ENCODE data around the gene DOCK10. TPM values are rescaled to one million over a fixed set of nuclear protein-coding genes. Genes with fewer than 3 reads are reported as not detected.

Gene DOCK10
- total and polyA plus RNA-seq, 2 donors (not counting 1 experiment from before 2014, with no cell fraction given): 49.5 to 139 TPM

GRCh38 chr2:225073198-225073597 is 30.9 kb upstream of the DOCK10 start:
- no peaks in the 10 kb centered on the region for H3K4me1 Mint-ChIP-seq
- ATAC-seq (ENCODE audit: low read depth): no peak
- no peak for TF ChIP-seq CTCF (IDR thresholded peaks at IDR 0.05)
- TF ChIP-seq EZH2 (IDR thresholded peaks at IDR 0.05; ENCODE audit: borderline replicate concordance, insufficient read depth, low read depth, low read length, poor library complexity, severe bottlenecking): no peak
- no peak overlapping the region for H3K4me2 ChIP-seq (replicated peaks; ENCODE audit: low read depth, low read length, poor library complexity, severe bottlenecking)
- peaks cover 25% of the 10 kb centered on the region for H3K27me3 Mint-ChIP-seq
- no peak for DNase-seq
- H3K9ac ChIP-seq (ENCODE audit: low read length): no peak overlapping the region
- H3K36me3 ChIP-seq (replicated peaks in 1 of 2; ENCODE audit: control extremely low read depth in 1 of 2, control insufficient read depth in 1 of 2, extremely low read depth in 1 of 2, insufficient read depth in 2 of 2, low read length in 1 of 2): no peaks in the 10 kb centered on the region
- ChIA-PET CTCF (interaction anchor here (0.5 kb wide), 1 partner anchor 209 kb away, joined by 3 read pairs; no protein-coding TSS in a partner anchor), POLR2A (no interaction called here)
- peaks cover 3% of the 10 kb centered on the region for H3K9me3 Mint-ChIP-seq (ENCODE audit: insufficient read depth)
- intact Hi-C loops (cut with micrococcal nuclease): no loop called here
- no peak overlapping the region for H3K27ac Mint-ChIP-seq
- H3K4me1 ChIP-seq (ENCODE audit: control insufficient read depth in 2 of 2, insufficient read depth in 2 of 2, low read length in 2 of 2): no peaks in the 10 kb centered on the region
- no peaks in the 10 kb centered on the region for H4K20me1 ChIP-seq (ENCODE audit: control insufficient read depth, insufficient read depth, low read length, poor library complexity, severe bottlenecking)
- H3K79me2 ChIP-seq (ENCODE audit: control insufficient read depth, insufficient read depth, low read length): no peaks in the 10 kb centered on the region
- no peak overlapping the region for H3K27ac ChIP-seq (ENCODE audit: low read length in 2 of 2)
- H2AFZ ChIP-seq (ENCODE audit: insufficient read depth, low read depth, low read length, poor library complexity, severe bottlenecking): no peak overlapping the region
- no peak overlapping the region for H3K4me3 Mint-ChIP-seq
- 100% methylated on average over 3 of the region's 5 CpGs for WGBS (ENCODE audit: insufficient coverage)
- peaks cover 0 to 8% (median 0%) of the 10 kb centered on the region in 4 experiments for H3K27me3 ChIP-seq (replicated peaks in 1 of 4; ENCODE audit: control extremely low read depth in 1 of 4, control insufficient read depth in 3 of 4, insufficient read depth in 4 of 4, low read length in 3 of 4)
- no peak overlapping the region for H3K4me3 ChIP-seq (ENCODE audit: control extremely low read depth in 1 of 5, extremely low read depth in 1 of 5, insufficient read depth in 1 of 5, low read depth in 2 of 5, low read length in 4 of 5)
- H3K9me3 ChIP-seq (ENCODE audit: control extremely low read depth in 1 of 3, control insufficient read depth in 2 of 3, insufficient read depth in 1 of 3, low read length in 2 of 3): peaks cover 0 to 1% (median 0%) of the 10 kb centered on the region in 3 donors

DNA sequence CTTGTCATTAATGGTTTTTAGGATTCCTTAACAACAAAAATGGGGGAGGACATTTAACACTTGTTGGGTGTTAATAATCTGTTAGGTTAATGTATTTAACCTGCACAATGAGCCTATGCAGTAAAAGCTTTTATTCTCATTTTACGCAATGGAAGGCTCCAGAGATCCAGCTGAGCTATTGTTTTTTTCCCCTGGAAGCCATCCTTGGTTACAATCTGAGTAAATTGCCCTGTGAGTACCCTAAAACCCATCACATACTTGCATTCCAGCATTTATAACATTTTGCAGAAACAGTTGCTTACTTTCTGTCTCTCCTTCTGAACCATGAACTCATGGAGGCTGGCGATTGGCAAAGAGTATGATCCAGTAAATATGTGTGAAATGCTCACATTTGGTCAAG is 30.2 kb upstream of the DOCK10 start:
- 100% methylated on average over 1 of the region's 2 CpGs for WGBS (ENCODE audit: insufficient coverage)
- no peak overlapping the region for H3K4me3 Mint-ChIP-seq
- Histone ChIP-seq H3K27ac (ENCODE audit: low read length in 2 of 2) (no peak overlapping the region), H3K9ac (ENCODE audit: low read length) (no peak overlapping the region), H3K4me1 (ENCODE audit: control insufficient read depth in 2 of 2, insufficient read depth in 2 of 2, low read length in 2 of 2) (no peaks in the 10 kb centered on the region), H3K9me3 (ENCODE audit: control extremely low read depth in 1 of 3, control insufficient read depth in 2 of 3, insufficient read depth in 1 of 3, low read length in 2 of 3) (peaks cover 1 to 5% (median 5%) of the 10 kb centered on the region in 3 donors), H3K4me2 (replicated peaks; ENCODE audit: low read depth, low read length, poor library complexity, severe bottlenecking) (no peak overlapping the region), H3K4me3 (ENCODE audit: control extremely low read depth in 1 of 5, extremely low read depth in 1 of 5, insufficient read depth in 1 of 5, low read depth in 2 of 5, low read length in 4 of 5) (no peak overlapping the region), H4K20me1 (ENCODE audit: control insufficient read depth, insufficient read depth, low read length, poor library complexity, severe bottlenecking) (no peaks in the 10 kb centered on the region), H3K27me3 (replicated peaks in 1 of 4; ENCODE audit: control extremely low read depth in 1 of 4, control insufficient read depth in 3 of 4, insufficient read depth in 4 of 4, low read length in 3 of 4) (peaks cover 0 to 8% (median 0%) of the 10 kb centered on the region in 4 experiments), H2AFZ (ENCODE audit: insufficient read depth, low read depth, low read length, poor library complexity, severe bottlenecking) (no peak overlapping the region), H3K79me2 (ENCODE audit: control insufficient read depth, insufficient read depth, low read length) (no peaks in the 10 kb centered on the region), H3K36me3 (replicated peaks in 1 of 2; ENCODE audit: control extremely low read depth in 1 of 2, control insufficient read depth in 1 of 2, extremely low read depth in 1 of 2, insufficient read depth in 2 of 2, low read length in 1 of 2) (no peaks in the 10 kb centered on the region)
- DNase-seq: no peak
- peaks cover 31% of the 10 kb centered on the region for H3K27me3 Mint-ChIP-seq
- no peaks in the 10 kb centered on the region for H3K4me1 Mint-ChIP-seq
- peaks cover 6% of the 10 kb centered on the region for H3K9me3 Mint-ChIP-seq (ENCODE audit: insufficient read depth)
- no peak overlapping the region for H3K27ac Mint-ChIP-seq
- intact Hi-C loops (cut with micrococcal nuclease): no loop called here
- CTCF ChIA-PET: no interaction called here
- ATAC-seq (ENCODE audit: low read depth): no peak
- TF ChIP-seq EZH2 (IDR thresholded peaks at IDR 0.05; ENCODE audit: borderline replicate concordance, insufficient read depth, low read depth, low read length, poor library complexity, severe bottlenecking) (no peak), CTCF (IDR thresholded peaks at IDR 0.05) (no peak)
- POLR2A ChIA-PET: no interaction called here
